Stimulated activated CD4-positive, alpha-beta T cell treated with anti-CD3 and anti-CD28 coated beads, Interleukin-4, amount 100 ng/mL, for 24 hours (primary cell): ENCODE data around the gene KIF3C.
A peak's percentile ranks its signal among the peaks of the same experiment; 100 is the strongest.
"Not testable (repeated sequence)": the region's sequence is repeated elsewhere in the genome, so short reads cannot be mapped to it uniquely, and the experiment has no call there.

Experiments used
- DNase-seq: peaks from one replicate; pipeline ENCODE4 v3.0.0-alpha.2; 2020

KIF3C gene

DNA sequence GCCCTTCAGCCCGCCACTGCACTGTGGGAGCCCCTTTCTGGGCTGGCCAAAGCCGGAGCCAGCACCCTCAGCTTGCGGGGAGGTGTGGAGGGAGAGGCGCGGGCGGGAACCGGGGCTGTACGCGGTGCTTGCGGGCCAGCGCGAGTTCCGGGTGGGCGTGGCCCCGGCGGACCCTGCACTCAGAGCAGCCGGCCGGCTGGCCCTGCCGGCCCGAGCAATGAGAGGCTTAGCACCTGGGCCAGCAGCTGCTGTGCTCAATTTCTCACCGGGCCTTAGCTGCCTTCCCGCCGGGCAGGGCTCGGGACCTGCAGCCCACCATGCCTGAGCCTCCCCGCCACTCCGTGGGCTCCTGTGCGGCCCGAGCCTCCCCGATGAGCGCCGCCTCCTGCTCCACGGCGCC is 66.9 kb downstream of the KIF3C start:
- DNase-seq: not testable (repeated sequence)

DNA sequence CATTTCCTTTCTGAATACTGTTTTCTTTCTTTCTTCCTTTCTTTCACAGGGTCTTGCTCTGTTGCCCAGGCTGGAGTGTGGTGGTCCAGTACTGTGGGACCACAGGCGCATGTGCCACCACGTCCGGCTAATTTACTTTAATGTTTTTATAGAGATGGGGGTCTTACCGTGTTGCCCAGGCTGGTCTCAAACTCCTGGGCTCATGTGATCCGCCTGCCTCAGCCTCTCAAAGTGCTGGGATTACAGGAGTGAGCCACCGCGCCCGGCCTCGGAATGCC is 68.7 kb downstream of the KIF3C start:
- not testable (repeated sequence) for DNase-seq

DNA sequence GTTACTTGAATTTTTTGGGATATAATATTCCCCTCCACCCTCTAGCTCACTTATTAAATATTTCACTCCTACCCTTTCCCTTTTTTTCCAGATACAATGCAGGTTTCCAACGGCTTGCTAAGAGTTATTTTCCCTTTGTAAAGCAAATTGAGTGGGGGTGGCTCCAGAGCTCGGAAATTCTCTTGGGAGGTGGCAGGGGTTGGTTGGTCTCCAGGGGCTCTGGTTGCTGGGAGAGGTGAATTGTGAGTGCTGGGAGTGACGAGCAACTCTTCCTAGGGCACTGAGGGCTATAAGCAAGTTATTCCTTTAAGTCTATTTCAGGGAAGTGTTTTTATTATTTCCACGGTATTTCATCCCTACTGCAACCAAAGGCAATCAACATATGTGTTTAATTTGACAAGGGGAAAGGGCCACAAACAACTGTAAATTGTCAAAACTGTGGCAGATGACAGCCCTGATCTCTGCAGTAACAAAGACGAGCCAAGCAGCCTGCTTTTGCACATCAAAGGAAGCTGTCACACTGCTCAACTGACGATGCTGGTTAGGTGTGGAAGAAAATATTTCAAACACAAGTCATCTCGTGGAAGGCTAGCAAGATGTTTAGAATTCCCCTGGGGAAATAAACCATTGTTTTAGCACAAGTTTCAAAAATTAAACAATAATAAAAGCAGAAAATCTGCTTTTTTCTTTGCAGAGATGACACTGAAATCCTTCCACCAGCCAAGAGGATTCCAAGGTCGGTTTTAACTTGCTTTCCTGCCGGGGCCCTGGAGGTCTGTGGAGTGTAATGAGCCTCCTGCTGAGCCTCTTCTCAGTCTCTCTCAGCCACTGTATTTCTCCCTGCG is 69.2 kb downstream of the KIF3C start:
- DNase-seq: no peak

DNA sequence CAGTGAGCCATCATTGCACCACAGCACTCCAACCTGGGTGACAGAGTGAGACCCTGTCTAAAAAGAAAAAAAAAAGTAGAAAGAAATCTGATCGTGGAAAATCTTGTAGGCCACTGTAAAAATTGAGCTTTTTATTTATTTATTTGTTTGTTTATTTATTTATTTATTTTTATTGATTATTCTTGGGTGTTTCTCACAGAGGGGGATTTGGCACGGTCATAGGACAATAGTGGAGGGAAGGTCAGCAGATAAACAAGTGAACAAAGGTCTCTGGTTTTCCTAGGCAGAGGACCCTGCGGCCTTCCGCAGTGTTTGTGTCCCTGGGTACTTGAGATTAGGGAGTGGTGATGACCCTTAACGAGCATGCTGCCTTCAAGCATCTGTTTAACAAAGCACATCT is 72.7 kb downstream of the KIF3C start:
- DNase-seq: not testable (repeated sequence)

DNA sequence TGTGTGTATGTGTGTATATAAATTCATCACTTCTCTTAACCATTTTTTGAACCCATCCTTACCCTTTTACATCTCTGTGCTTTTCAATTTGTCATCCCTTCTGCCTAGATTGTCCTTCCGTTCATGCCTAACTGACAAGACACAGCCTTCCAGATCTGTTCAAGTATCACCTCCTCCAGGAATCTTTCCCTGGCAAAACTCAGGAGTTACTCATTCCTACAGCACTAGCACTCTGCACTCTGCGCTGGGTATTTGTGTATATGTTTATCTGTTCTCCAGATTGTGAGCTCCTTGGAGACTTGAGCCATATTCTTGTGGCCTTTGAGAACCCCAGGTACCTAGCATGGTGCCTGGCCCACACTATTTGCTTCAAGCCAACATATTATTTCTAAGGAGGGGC is 77.2 kb downstream of the KIF3C start:
- no peak for DNase-seq

DNA sequence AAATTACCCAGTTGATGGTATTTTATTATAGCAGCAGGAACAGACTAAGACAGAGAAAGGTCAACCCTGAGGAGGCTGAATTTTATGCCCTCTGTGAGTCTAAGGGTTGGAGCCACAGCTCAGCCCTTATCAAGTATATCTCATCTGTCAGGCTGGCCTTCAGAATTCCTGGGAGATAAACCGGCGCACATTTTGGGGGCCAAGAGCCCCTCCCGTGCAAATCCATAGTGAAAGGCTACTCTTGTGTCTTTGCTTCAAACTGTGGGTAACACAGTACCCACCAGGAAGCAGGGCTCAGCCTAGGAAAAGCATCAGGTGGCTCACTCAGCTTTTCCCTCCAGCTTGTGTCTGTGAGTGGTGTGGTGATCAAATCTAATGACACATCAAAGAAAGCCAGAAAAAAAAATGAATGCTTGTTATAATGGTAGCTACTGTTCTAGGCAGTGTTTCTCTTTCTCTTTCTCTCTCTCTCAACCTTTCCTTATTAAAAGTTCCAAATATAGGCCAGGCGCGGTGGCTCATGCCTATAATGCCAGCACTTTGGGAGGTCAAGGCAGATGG is 79.0 kb downstream of the KIF3C start:
- no peak for DNase-seq

DNA sequence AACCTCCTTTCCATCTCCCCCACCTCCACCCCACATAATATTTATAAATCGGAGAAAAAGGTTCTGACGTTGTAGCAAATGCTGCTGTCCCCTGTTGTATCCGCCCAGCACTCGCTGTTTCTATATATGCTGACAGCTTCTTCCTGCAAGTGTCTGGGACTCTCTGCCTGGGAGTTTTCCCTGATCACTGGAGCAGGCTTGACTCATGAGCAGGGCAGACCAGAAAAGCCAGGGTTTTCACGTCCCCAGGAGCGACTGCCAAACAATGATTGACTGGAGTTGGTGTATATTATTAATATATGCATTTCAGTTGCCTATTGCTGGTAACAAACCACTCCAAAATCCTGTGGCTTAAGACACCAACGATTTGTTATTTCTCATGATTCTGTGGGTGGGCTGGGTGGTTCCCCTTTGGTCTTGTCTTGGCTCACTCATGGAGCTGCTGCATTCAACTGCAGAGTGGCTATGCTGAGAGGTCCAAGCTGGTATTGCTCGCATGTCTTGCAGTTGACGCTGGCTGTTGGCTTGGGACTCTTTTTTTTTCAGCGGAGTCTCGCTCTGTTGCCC is 82.8 kb downstream of the KIF3C start:
- no peak for DNase-seq

DNA sequence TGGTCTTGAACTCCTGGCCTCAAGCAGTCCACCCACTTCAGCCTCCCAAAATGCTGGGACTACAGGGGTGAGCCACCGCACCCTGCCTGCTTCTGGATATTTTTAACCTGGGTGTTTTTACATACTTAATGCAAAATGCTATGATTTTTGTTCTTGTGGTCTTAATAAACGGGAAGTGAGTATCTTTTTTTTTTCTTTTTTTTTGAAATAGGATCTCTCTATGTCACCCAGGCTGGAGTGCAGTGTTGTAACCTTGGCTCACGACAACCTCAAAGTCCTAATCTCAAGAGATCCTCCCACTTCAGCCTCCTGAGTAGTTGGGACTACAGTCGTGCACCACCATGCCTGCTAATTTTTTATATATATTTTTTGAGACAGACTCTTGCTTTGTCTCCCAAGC is 84.8 kb downstream of the KIF3C start:
- DNase-seq: no peak

DNA sequence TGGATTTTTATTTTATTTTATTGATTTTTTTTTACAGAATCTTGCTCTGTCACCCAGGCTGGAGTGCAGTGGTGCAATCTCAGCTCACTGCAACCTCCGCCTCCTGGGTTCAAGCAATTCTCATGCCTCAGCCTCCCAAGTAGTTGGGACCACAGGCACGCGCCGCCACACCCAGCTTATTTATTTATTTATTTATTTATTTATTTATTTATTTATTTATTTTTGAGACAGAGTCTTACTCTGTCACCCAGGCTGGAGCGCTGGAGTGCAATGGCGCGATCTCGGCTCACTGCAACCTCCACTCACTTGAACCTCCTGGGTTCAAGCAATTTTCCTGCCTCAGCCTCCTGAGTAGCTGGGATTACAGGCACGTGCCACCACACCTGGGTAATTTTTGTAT is 86.0 kb downstream of the KIF3C start:
- not testable (repeated sequence) for DNase-seq

DNA sequence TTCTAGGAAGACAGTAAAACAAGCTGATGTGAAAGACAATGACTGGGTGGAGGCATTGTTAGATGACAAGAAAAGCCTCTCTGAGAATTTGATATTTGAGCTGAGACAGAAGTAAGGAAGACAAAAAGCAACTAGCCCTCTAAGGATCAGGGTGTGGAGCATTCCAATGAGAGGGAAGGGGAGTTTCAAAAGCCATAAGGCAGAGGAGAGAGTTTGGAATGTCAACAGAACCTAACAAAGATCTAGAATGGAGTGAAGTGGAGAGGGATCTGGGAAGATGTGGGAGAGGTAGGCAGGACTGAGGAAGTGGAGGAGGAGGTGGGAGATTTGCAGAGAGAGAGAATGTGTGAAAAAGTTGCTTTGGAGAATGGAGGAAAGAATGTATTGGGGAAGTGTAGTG is 86.7 kb downstream of the KIF3C start:
- DNase-seq: no peak

DNA sequence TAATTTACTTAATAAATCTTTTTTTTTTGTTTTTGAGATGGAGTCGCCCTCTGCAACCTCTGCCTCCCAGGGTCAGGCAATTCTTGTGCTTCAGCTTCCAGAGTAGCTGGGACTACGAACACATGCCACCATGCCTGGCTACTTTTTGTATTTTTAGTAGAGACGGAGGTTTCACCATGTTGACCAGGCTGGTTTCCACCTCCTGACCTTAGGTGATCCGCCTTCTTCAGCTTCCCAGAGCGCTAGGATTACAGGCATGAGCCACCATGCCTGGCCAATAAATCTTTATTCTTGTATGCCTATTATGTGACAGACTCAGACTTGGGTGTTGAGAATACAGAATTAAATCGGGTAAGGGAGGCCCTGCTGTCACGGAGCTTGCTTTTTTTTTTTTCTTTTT is 87.3 kb downstream of the KIF3C start:
- DNase-seq: no peak

DNA sequence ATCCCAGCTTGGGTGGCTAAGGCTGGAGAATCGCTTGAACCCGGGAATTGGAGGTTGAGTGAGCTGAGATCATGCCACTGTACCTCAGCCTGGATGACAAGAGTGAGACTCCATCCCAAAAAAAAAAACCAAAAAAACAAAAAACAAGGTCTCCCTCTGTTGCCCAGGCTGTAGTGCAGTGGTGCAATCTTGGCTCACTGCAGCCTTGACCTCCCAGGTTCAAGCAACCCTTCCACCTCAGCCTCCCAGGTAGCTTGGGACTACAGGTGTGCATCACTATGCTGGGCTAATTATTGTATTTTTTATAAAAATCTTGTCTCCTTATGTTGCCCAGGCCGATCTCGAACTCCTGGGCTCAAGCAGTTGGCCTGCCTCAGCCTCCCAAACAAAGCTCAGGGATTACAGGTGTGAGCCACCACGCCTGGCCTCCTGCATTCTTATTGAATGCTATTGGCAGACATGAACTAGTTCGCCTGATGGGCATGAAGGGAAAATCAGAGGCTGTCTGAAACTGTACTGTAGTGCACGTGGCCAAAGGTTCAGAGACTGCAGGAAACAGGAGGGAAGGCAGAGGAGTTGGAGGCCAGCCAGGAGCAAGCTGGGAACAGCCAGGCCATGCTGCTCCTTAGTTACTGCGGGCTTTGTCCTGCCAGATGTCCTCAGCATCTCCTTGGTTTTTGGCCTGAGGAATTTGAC is 88.0 kb downstream of the KIF3C start:
- no peak for DNase-seq

DNA sequence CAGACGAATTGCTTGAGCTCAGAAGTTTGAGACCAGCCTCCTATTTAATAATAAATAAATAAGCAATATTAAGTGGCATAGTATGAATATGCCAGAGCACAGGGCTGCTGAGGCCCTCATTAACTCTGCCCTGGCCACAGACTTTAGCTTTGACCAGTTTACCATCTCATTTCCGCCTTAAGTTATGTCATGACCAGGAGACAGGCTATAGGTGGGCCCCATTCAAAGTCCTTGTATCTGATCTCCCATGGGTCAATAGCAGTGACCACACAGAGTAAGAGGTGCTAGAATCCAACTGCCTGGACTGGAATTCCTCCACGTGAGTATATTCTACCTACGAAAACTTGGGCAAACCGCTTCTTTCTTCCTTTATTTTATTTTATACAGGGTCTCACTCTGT is 90.6 kb downstream of the KIF3C start:
- no peak for DNase-seq

DNA sequence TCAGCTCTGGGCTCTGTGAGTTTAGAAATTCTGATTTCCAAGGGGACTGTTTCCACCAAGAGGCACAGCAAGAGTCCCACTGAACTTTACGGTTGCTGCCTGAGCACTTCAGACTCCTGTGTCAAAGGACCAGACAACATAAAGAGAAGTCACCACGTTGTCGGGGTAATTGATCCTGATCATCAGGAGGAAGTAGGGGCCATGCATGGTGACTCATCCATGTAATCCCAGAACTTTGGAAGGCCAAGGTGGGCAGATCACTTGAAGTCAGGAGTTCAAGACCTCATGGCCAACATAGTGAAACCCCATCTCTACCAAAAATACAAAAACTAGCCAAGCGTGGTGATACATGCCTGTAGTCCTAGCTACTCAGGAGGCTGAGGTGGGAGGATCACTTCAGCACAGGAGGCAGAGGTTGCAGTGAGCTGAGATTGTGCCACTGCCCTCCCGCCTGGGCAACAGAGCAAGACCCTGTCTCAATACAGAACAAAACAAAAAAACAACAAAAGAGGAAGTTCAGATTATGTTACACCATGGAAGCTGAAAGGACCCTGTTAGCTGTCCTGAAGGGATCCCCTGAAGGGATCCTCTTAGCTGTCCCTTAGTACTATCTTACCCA is 94.6 kb downstream of the KIF3C start:
- DNase-seq: no peak

DNA sequence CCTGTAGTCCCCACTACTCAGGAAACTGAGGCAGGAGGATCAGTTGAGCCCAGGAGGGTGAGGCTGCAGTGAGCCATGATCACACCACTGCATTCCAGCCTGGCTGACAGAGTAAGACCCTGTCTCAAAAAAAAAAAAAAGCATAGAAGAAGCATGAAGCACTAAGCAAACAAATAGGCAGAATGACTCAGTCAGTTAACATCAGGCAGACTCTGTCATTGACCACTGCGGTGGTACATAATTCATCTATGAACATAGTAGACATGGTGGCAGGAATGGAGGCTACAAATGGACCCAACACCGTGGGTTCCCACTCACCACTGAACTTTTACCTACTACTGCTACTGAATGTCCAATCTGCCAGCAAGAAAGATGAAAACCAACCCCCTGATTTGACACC is 96.4 kb downstream of the KIF3C start:
- DNase-seq: no peak

DNA sequence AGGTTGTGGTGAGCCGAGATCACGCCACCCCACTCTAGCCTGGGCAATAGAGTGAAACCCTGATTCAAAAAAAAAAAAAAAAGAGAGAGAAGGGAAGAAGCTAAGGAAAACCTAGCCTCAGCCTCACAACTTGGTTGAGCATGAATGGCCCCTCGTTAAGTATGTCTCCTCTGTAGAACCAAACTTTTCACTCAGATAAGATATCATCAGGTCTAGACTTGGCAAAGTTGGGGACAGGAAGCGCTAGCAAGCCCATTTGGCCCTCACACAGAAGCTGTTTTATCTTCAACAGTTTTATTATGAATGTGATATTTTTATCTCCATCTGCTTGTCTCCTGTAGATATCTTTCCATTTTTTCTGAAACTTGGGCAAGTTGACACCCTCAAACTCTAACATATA is 100.5 kb downstream of the KIF3C start:
- DNase-seq: no peak

DNA sequence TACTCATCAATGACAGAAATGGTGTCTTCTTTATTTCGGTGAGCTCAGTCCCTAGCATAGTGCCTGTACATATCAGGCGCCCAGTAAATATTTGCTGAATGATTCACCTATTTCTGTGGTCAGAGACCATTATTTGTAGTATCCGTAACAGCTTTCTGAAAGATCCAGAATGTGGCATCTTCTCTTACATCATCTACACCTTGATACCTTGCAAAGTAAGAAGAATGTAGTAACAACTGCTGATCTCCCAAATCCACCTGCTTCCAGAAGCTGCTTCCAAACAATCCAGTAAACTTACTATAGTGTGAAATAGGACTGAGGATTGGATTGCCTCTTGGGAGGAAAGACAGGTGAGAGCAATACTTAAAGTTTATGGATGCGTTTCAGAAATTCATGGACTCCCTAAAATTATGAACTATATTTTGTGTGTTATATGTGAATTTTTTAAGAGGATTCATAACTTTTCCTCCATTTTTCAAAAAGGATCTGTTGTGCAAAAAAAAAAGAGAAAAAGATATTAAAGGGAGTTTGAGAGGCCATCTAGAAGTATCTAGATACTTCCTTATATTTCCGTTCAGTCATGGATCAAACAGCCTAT is 103.1 kb downstream of the KIF3C start:
- DNase-seq: no peak

DNA sequence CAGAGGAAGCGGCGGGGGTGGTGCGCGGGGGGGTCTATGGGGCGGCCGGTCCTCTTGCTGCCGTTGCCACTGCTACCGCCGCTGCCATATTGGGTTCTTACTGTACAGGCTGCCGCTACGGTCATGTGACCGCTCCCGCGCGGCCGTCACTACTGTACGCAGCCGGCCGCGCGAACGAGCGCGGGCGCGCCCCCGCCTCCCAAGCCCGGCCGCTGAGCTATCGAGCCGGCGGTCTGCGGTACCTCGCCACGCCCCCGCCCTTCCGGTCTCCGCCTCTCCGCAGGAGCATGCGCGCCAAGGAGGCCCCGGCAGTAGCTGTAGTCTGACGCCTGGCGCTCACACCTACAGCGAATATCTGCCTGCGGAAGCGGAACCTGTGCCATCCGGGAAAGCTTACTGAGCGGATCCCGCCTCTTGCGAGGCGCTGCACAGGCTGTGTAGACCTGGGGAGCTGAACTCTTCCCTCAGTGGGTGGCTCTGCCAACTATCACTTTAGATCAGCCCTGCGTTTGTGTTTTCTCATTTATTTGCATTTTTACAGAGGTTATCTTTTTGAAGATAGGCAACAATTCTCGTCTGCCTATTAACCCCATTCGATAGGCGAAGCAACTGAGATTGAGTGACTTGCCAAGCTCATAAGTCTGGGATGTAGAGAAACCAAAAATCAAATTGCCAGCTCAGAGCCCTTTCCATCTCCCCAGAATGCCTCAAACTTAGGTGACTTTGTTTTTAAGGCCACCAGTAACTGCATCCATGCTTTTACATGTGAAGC is 103.8 kb downstream of the KIF3C start, which contains the start of gene ASXL2:
TSS of gene ASXL2 (minus strand) at position 127 of the 772 bp plus-strand sequence. CDS start 265 bp downstream, outside the sequence.
- DNase-seq: peak; percentile 97

DNA sequence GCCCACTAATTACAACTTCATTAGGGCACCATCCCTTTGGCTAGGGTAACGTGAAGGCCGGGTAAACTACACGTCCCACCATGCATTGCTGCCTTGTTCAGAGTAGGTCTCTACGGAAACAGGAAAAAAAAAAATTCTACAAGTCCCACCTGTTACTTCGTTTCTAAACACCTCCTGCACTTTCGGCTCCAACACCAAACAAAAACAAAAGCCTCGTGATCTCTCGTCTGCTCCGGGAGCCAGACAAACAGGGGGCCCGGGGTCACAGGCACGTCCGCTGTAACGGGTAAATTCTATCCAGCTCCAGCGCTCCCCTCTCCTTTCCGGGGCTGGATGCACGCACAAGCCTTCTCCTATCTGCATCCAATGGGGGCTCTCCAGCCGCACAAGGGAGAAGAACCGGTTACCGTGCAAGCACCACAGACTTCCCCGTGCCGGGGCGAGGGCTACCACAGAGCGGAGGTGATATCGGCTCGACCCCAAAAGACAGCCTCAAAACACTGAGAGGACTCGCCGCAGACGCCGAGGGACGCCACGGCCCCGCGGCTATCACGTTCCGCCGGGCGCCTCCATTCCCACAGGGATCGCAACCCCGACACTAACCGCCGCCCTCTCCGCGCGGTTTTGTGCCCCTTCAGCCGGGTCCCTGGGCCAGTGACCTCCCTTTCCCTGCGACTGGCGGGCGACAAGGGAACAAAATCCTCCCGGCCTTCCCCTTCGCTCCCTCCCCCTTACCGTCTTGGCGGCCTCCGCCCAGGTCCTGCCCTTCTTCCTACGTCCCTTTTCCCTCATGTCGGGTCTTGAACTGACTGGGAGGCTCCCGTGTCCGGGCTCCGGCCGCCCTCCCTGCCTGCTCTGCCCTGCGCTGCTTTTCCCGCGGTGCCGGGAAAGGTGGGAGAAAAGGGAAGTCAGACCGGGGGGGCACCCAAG is 104.6 kb downstream of the KIF3C start:
- peak; percentile 60 for DNase-seq
